ENCODE results near the gene SERPINA7.
"Not testable (repeated sequence)": the region's sequence is repeated elsewhere in the genome, so short reads cannot be mapped to it uniquely, and the experiment has no call there.

The SERPINA7 gene

GRCh38 chrX:106038625-106039024 is at the start of gene SERPINA7:
Gene SERPINA7 (minus strand): TSS chrX:106038727. CDS start chrX:106037058, 1,669 bp downstream.
- no peak for TF ChIP-seq GATA1 (IDR thresholded peaks at IDR 0.05; ENCODE audit: low read depth, low read length)
- no peak for TF ChIP-seq POLR2A (IDR thresholded peaks at IDR 0.05; ENCODE audit: low read length)
- no peak for DNase-seq

GRCh38 chrX:106069048-106069447 is 30.5 kb upstream of the SERPINA7 start:
- no peak for DNase-seq
- TF ChIP-seq GATA1 (IDR thresholded peaks at IDR 0.05; ENCODE audit: low read depth, low read length) (no peak), POLR2A (IDR thresholded peaks at IDR 0.05; ENCODE audit: low read length) (no peak)

DNA sequence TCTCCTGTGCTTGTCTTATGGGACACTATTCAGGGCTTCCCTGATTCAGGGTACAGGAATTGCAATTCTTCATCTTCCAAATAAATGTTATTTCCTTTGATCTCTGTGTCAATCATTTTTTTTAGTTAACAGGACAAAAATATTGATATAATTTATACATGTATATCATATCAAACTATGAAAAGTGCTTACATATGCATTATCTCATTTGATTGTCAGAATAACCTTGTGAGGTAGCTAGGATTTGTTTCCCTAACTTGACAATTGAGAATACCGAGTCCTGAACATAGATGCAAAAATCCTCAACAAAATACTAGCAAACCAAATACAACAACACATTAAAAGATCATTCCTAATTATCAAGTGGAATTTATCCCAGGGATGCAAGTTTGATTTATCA is 11.5 kb upstream of the SERPINA7 start:
- no peak for TF ChIP-seq POLR2A (IDR thresholded peaks at IDR 0.05; ENCODE audit: low read length)
- no peak for TF ChIP-seq GATA1 (IDR thresholded peaks at IDR 0.05; ENCODE audit: low read depth, low read length)
- no peak for DNase-seq

DNA sequence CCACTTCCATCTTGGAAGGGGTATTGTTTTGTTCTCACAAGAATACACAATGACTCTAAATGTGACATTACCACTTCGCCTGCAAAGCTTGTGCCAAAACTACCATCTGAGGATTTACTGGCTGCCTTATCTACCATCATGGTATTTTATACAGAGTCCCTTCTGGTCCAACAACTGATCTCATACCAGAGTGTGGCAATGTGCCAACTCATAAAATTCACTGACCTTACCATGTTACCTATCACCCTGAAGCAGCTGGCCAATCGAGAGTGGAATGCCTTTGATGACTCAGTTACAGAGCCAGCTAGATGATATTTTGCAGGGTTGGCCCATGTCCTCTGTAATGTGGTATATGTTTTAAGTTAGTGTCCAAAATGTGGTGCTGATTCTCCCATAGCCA is 3.8 kb upstream of the SERPINA7 start:
- no peak for TF ChIP-seq POLR2A (IDR thresholded peaks at IDR 0.05; ENCODE audit: low read length)
- no peak for TF ChIP-seq GATA1 (IDR thresholded peaks at IDR 0.05; ENCODE audit: low read depth, low read length)
- DNase-seq: no peak

GRCh38 chrX:106040861-106041260 is 2.3 kb upstream of the SERPINA7 start:
- TF ChIP-seq POLR2A (IDR thresholded peaks at IDR 0.05; ENCODE audit: low read length) (no peak), GATA1 (IDR thresholded peaks at IDR 0.05; ENCODE audit: low read depth, low read length) (no peak)
- DNase-seq: no peak

DNA sequence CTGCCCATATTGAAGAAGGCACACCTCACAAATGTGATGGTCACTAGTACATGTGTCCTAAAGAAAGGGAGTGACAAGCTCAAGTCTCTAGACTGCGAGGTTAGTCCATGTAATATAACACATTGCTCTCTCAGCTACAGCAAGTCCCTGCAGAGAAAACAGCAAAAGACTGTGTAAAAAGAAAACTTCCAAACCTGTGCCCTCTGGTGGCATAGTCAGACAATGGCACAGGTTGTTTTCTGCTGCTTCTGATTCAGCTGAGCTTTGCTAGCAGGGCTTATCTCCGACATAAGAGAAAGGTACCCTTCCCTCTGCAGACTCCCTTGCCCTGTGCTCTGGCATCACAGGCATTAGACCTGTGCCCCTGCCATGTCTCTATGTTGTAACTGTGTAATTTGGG is 1.4 kb upstream of the SERPINA7 start:
- TF ChIP-seq GATA1 (IDR thresholded peaks at IDR 0.05; ENCODE audit: low read depth, low read length): no peak
- no peak for TF ChIP-seq POLR2A (IDR thresholded peaks at IDR 0.05; ENCODE audit: low read length)
- DNase-seq: no peak

GRCh38 chrX:106037835-106038473 is 573 bp downstream of the SERPINA7 start:
- TF ChIP-seq POLR2A (IDR thresholded peaks at IDR 0.05; ENCODE audit: low read length) (no peak), GATA1 (IDR thresholded peaks at IDR 0.05; ENCODE audit: low read depth, low read length) (no peak)
- no peak for DNase-seq

DNA sequence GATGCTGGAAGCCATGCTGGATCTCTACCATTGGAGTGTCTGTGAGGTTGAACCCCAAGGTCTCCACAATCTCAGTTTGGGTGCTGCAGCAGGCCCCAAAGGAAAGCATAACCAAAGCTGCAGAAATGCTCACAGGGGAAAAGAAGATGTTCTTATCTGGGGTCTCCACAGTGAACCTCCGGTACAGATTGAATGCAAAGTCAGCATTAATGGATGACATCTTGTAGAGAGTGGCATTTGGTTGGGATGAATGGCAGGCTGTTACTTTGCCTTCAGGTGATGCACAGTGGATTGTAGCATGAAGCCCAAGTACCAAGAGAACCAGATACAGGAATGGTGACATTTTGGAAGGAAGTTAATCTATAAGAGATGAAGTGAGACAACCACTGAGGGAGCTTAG is 1.8 kb downstream of the SERPINA7 start:
- no peak for TF ChIP-seq GATA1 (IDR thresholded peaks at IDR 0.05; ENCODE audit: low read depth, low read length)
- TF ChIP-seq POLR2A (IDR thresholded peaks at IDR 0.05; ENCODE audit: low read length): no peak

GRCh38 chrX:106035064-106035463 is 3.5 kb downstream of the SERPINA7 start:
- DNase-seq: no peak
- TF ChIP-seq POLR2A (IDR thresholded peaks at IDR 0.05; ENCODE audit: low read length) (no peak), GATA1 (IDR thresholded peaks at IDR 0.05; ENCODE audit: low read depth, low read length) (no peak)

More for the DNA sequence above, 1.8 kb downstream of the SERPINA7 start:
- DNase-seq: no peak

GRCh38 chrX:106023947-106024346 is 14.6 kb downstream of the SERPINA7 start:
- TF ChIP-seq GATA1 (IDR thresholded peaks at IDR 0.05; ENCODE audit: low read depth, low read length) (no peak), POLR2A (IDR thresholded peaks at IDR 0.05; ENCODE audit: low read length) (no peak)
- DNase-seq: no peak

DNA sequence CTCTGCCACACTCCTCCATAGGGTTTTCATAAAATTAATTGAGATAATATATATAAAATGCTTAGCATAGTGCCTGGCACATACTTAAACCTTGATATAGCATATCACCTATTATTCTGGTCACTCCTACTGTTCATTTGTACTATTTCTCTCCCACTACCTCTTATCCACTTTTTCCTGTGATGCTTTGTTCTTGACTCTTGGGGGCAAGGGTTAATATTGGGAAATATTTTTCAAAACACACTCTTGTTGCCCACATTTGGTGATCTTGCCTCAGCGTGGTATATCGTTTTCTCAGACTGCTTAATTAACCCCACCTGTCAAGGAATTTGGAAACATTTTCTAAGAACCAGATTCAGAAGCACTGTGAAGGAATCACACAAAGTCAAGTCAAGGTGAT is 16.3 kb downstream of the SERPINA7 start:
- TF ChIP-seq GATA1 (IDR thresholded peaks at IDR 0.05; ENCODE audit: low read depth, low read length) (no peak), POLR2A (IDR thresholded peaks at IDR 0.05; ENCODE audit: low read length) (no peak)
- no peak for DNase-seq

DNA sequence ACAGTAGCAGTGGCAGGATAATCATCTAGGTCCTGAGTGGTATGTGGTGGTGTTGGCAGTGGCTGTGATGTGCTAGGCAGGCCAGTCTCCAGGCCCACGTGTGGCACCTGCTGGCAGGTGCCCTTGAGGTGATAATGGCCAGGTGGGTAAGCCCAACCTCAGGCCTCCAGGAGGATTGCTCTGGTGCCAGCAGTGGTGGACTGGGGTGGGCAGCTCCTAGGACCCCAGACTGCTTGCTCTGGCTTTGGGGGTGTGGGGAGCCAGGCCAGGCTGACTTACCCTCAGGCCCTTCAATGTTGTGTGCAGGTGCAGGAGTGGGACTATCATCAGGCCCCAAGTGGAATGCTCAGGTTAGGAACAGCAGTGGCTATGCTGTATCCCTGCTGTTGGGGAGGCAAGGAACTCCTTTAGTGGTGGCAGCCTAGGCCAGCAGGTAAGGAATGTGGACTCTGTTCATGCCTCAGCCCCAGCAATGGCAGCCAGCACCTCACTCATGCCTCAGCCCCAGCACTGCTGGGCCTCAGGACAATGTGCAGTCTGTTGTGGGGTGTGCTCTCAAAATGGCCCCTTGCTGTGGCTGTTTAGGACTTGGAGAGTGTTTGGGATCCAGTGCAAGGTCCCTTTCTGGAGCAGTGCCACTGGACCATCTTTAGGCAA is 24.3 kb downstream of the SERPINA7 start:
- TF ChIP-seq POLR2A (IDR thresholded peaks at IDR 0.05; ENCODE audit: low read length): no peak
- no peak for TF ChIP-seq GATA1 (IDR thresholded peaks at IDR 0.05; ENCODE audit: low read depth, low read length)
- DNase-seq: no peak

- no peak for DNase-seq
- TF ChIP-seq POLR2A (IDR thresholded peaks at IDR 0.05; ENCODE audit: low read length) (no peak), GATA1 (IDR thresholded peaks at IDR 0.05; ENCODE audit: low read depth, low read length) (no peak)
Observed at GRCh38 chrX:106009145-106009544, 29.4 kb downstream of the SERPINA7 start.

- no peak for DNase-seq
- TF ChIP-seq GATA1 (IDR thresholded peaks at IDR 0.05; ENCODE audit: low read depth, low read length) (no peak), POLR2A (IDR thresholded peaks at IDR 0.05; ENCODE audit: low read length) (no peak)
Observed at GRCh38 chrX:106007815-106008214, 30.7 kb downstream of the SERPINA7 start.

DNA sequence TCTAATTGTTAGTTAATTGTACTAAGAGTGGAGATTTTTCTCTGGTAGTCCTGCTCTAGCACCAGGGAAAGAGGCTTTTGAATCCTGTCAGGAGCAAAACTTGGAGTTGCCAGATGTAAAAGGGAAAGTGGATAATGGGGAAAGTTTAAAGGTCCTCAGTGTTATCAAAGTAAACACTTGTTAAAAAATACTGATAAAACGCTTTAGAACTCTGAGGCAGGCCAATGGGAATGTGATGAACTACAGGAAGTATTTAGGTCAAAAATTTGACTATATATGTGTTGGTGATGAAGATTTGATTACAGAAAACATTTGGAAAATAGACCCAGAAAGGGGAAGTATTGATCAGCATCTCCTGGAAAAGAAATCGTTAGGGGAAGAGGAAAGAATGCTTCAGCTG is 32.8 kb downstream of the SERPINA7 start:
- DNase-seq: no peak
- no peak for TF ChIP-seq GATA1 (IDR thresholded peaks at IDR 0.05; ENCODE audit: low read depth, low read length)
- no peak for TF ChIP-seq POLR2A (IDR thresholded peaks at IDR 0.05; ENCODE audit: low read length)

DNA sequence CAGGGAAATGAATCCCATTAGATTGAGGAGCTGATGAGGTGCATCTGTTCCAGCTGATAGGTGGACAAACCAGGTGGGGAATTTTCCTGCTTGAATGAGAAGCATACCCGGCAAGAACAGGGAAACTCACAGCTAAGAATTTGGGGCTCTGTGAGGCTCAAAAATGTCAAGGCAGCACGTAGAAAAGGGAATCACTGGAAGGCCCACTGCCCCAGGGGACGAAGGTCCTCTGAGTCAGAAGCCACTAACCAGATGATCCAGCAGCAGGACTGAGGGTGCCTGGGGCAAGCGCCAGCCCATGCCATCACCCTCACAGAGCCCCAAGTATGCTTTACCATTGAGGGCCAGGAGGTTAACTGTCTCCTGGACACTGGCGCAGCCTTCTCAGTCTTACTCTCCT is 37.9 kb downstream of the SERPINA7 start:
- DNase-seq: not testable (repeated sequence)
